Measurements from ENCODE around the gene UNC5C.
"Not testable (repeated sequence)": the region's sequence is repeated elsewhere in the genome, so short reads cannot be mapped to it uniquely, and the experiment has no call there.

Gene UNC5C

DNA sequence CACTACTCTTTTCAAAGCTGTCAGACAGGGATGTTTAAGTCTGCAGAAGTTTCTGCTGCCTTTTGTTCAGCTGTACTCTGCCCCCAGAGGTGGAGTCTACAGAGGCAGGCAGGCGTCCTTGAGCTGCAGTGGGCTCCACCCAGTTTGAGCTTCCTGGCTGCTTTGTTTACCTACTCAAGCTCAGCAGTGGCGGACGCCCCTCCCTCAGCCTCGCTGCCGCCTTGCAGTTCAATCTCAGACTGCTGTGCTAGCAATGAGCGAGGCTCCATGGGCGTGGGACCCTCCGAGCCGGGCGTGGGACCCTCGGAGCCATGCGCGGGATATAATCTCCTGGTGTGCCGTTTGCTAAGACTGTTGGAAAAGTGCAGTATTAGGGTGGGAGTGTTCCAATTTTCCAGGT lies 409.3 kb downstream of the UNC5C start:
- DNase-seq (ENCODE audit: low read depth in 4 of 4, low spot score in 1 of 4): not testable (repeated sequence)

DNA sequence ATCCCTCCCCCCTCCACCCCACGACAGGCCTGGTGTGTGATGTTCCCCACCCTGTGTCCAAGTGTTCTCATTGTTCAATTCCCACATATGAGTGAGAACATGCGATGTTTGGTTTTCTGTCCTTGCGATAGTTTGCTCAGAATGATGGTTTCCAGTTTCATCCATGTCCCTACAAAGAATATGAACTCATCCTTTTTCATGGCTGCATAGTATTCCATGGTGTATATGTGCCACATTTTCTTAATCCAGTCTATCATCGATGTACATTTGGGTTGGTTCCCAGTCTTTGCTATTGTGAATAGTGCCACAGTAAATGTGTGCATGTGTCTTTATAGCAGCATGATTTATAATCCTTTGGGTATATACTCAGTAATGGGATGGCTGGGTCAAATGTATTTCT lies 414.8 kb downstream of the UNC5C start:
- not testable (repeated sequence) for DNase-seq (ENCODE audit: low read depth in 4 of 4, low spot score in 1 of 4)

DNA sequence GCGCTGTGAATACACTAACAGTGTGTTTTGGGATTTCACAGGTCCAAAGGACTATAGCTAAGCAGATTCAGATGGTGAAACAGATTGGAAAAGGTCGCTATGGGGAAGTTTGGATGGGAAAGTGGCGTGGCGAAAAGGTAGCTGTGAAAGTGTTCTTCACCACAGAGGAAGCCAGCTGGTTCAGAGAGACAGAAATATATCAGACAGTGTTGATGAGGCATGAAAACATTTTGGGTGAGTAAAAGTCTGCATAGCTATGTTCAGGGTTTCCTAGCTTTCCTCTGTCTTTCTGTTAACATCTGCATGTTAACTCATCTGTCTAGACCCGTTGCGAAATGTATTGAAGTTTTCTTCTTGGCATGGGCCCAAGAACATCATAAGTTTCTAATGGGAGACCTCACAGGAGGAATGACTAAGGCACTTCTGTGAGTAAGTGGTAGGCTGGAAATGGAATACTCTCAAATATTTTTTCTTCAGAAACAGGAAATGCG lies 418.9 kb downstream of the UNC5C start:
- DNase-seq (ENCODE audit: low read depth in 4 of 4, low spot score in 1 of 4): no peak

DNA sequence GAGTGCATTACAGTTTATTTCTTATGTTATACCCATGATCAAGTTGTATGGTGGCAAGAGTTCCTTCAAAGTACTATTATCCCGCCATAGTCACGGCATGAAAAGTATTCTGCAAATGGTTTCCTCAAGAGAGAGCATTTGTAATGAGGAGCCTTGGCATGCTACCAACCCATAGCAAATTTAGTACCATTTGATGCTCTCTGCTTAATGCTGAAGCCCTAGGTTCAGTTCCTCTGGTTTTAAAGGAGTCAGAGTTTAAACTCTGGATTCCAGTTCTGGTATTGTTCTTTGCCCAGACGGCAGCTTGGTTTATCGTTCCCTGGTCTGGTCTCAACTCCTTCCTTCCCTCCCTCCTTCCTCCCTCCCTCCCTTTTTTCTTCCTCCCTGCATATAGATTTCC lies 419.7 kb downstream of the UNC5C start:
- no peak for DNase-seq (ENCODE audit: low read depth in 4 of 4, low spot score in 1 of 4)

DNA sequence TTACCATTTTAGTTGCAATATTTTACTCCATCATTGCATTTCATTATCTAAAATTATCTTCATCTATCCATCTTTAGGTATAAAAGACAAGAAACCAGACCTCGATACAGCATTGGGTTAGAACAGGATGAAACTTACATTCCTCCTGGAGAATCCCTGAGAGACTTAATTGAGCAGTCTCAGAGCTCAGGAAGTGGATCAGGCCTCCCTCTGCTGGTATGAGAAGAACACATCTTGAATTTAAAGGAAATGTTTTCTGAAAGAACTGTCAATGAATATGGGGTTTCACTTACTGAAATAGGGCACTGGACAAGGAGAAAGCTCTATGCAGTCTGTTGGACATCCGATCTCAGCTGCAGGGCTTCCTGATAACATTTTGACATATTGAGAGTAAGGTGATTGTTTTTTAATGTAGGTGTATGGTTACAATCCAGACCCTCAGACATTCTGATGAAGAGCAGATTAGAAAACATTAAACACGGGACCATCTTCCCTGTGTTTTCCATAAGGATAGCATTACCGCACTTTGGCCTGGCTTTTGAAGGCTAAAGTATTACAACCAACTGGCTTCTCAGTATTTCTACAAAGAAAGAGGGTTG lies 423.8 kb downstream of the UNC5C start:
- no peak for DNase-seq (ENCODE audit: low read depth in 4 of 4, low spot score in 1 of 4)

DNA sequence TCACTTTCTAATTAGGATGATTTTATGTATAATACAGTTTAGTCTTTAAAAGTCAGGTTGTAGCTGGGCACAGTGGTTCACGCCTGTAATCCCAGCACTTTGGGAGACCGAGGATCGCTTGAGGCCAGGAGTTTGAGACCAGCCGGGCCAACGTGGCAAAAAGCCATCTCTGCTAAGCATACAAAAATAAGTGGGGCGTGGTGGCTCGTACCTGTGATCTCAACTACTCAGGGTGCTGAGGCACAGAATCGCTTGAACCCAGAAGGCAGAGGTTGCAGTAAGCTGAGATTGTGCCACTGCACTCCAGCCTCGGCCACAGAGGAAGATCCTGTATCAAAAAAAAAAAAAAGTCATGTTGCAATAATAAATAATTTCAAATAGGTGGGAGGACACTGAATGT lies 426.8 kb downstream of the UNC5C start:
- DNase-seq (ENCODE audit: low read depth in 4 of 4, low spot score in 1 of 4): no peak

DNA sequence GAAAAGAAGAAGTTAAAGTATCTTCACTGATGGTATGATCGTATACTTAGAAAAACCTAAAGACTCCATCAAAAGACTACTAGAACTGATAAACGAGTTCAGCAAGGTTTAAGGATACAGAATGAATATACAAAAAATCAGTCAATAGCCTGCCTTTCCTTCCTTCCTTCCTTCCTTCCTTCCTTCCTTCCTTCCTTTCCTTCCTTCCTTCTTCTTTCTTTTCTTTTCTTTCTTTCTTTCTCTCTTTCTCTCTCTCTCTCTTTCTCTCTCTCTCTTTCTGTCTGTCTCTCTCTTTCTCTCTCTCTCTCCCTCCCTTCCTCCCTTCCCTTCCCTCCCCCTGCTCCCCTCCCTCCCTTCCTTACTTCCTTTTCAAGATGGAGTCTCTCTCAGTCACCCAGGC lies 428.3 kb downstream of the UNC5C start:
- no peak for DNase-seq (ENCODE audit: low read depth in 4 of 4, low spot score in 1 of 4)

DNA sequence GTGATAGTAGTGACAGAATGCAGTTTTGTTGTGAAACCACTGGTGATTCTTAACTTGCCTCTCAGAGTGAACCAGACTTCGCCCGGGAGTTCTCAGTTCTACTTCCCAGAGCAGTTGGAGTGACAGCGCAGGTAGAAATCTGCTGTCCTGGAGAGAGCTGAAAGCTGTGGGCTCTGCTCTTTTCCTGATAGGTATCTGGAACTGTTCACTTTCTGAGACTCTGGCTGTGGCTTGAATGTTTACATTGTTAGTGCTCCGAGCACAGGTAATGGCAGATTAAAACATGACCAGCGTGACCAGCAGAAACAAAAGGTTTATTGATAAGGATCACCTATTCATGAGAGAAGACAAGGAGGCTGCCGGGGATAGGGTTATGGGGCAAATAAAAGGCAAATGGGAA lies 430.3 kb downstream of the UNC5C start:
- DNase-seq (ENCODE audit: low read depth in 4 of 4, low spot score in 1 of 4): no peak

DNA sequence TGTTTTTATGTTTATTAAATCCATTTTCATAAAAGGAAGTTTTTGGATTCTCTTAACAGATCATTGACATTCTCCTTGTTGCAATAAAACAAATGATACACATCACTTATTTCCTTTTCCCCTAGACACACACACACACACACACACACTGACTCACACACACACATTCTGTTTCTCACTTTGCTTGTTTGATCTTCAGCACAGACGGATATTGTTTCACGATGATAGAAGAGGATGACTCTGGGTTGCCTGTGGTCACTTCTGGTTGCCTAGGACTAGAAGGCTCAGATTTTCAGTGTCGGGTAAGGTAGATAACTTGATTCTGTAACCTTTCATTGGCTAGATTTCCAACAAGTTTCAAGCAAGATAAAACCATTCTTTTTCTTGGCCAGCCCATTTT lies 434.3 kb downstream of the UNC5C start:
- no peak for DNase-seq (ENCODE audit: low read depth in 4 of 4, low spot score in 1 of 4)
